ENCODE results near the gene MRPL55. TPM values are rescaled to one million over a fixed set of nuclear protein-coding genes. Genes with fewer than 3 reads are reported as not detected.

The MRPL55 gene
- total RNA-seq, 1 experiment from 2014 or later = 343 TPM

- Histone ChIP-seq H3K4me2 (ENCODE audit: low read length) (no peak overlapping the region), H3K9me3 (ENCODE audit: low read length) (no peaks in the 10 kb centered on the region), H4K20me1 (ENCODE audit: low read length) (no peaks in the 10 kb centered on the region; the same call in 1 of the 2 replicates), H3K79me2 (ENCODE audit: low read length) (no peaks in the 10 kb centered on the region), H3K4me3 (ENCODE audit: low read length) (no peak overlapping the region), H3K36me3 (ENCODE audit: low read depth, low read length) (no peaks in the 10 kb centered on the region), H2AFZ (ENCODE audit: low read length) (no peak overlapping the region), H3K9ac (ENCODE audit: low read length) (no peak overlapping the region), H3F3A (ENCODE audit: low read length, unreplicated experiment) (no peaks in the 10 kb centered on the region), H3K4me1 (ENCODE audit: insufficient read depth, low read length) (no peaks in the 10 kb centered on the region), H3K9me2 (replicated peaks; ENCODE audit: low read length) (no peaks in the 10 kb centered on the region), H3K27ac (ENCODE audit: low read length) (no peak overlapping the region), H3K27me3 (ENCODE audit: low read length) (no peaks in the 10 kb centered on the region)
- POLR2A ChIA-PET (ENCODE audit: unreplicated experiment) = no interaction called here
- no TSS peak for BruUV-seq (replicated peaks)
- TF ChIP-seq CTCF (conservative IDR thresholded peaks at IDR 0.05; ENCODE audit: low read depth, low read length) (no peak), EZH2phosphoT487 (IDR thresholded peaks at IDR 0.05; ENCODE audit: borderline replicate concordance, low read length) (no peak), EZH2 (IDR thresholded peaks at IDR 0.05; ENCODE audit: low read length, unreplicated experiment) (no peak)
- DNase-seq (no peak), ATAC-seq (no peak; the same call in 1 of the 2 replicates)
- intact Hi-C loops (cut with micrococcal nuclease) = no loop called here
- CTCF ChIA-PET = no interaction called here
Measured at GRCh38 chr1:228072658-228073043, 36.4 kb downstream of the MRPL55 start.

GRCh38 chr1:228071839-228072657, 37.1 kb downstream of the MRPL55 start:
- H4K20me1 ChIP-seq (ENCODE audit: low read length) = no peaks in the 10 kb centered on the region; the same call in 1 of the 2 replicates
- H3K4me3 ChIP-seq (ENCODE audit: low read length) = no peak overlapping the region
- ChIA-PET CTCF (no interaction called here), POLR2A (ENCODE audit: unreplicated experiment) (no interaction called here)
- H3K9me3 ChIP-seq (ENCODE audit: low read length) = no peaks in the 10 kb centered on the region
- no peak overlapping the region for H3K27ac ChIP-seq (ENCODE audit: low read length)
- no peak overlapping the region for H3K4me2 ChIP-seq (ENCODE audit: low read length)
- peak; percentile 33 for ATAC-seq
- no TSS peak for BruUV-seq (replicated peaks)
- H3K27me3 ChIP-seq (ENCODE audit: low read length) = no peaks in the 10 kb centered on the region
- no peaks in the 10 kb centered on the region for H3K4me1 ChIP-seq (ENCODE audit: insufficient read depth, low read length)
- DNase-seq = no peak
- TF ChIP-seq EZH2phosphoT487 (IDR thresholded peaks at IDR 0.05; ENCODE audit: borderline replicate concordance, low read length) (no peak), EZH2 (IDR thresholded peaks at IDR 0.05; ENCODE audit: low read length, unreplicated experiment) (no peak), CTCF (conservative IDR thresholded peaks at IDR 0.05; ENCODE audit: low read depth, low read length) (peak; percentile 34)
- H3K36me3 ChIP-seq (ENCODE audit: low read depth, low read length) = no peaks in the 10 kb centered on the region
- H3F3A ChIP-seq (ENCODE audit: low read length, unreplicated experiment) = no peaks in the 10 kb centered on the region
- intact Hi-C loops (cut with micrococcal nuclease) = no loop called here
- no peak overlapping the region for H2AFZ ChIP-seq (ENCODE audit: low read length)
- H3K79me2 ChIP-seq (ENCODE audit: low read length) = no peaks in the 10 kb centered on the region
- H3K9me2 ChIP-seq (replicated peaks; ENCODE audit: low read length) = no peaks in the 10 kb centered on the region
- no peak overlapping the region for H3K9ac ChIP-seq (ENCODE audit: low read length)

GRCh38 chr1:228070851-228071250, 38.2 kb downstream of the MRPL55 start:
- ChIA-PET CTCF (no interaction called here), POLR2A (ENCODE audit: unreplicated experiment) (no interaction called here)
- H3K79me2 ChIP-seq (ENCODE audit: low read length) = no peaks in the 10 kb centered on the region
- no peak overlapping the region for H3K4me2 ChIP-seq (ENCODE audit: low read length)
- no peaks in the 10 kb centered on the region for H3K9me2 ChIP-seq (replicated peaks; ENCODE audit: low read length)
- no peak overlapping the region for H3K27ac ChIP-seq (ENCODE audit: low read length)
- no peaks in the 10 kb centered on the region; the same call in 1 of the 2 replicates for H4K20me1 ChIP-seq (ENCODE audit: low read length)
- intact Hi-C loops (cut with micrococcal nuclease) = no loop called here
- no peaks in the 10 kb centered on the region for H3F3A ChIP-seq (ENCODE audit: low read length, unreplicated experiment)
- H3K36me3 ChIP-seq (ENCODE audit: low read depth, low read length) = no peaks in the 10 kb centered on the region
- no peaks in the 10 kb centered on the region for H3K4me1 ChIP-seq (ENCODE audit: insufficient read depth, low read length)
- no peak for TF ChIP-seq EZH2phosphoT487 (IDR thresholded peaks at IDR 0.05; ENCODE audit: borderline replicate concordance, low read length)
- no peak for TF ChIP-seq CTCF (conservative IDR thresholded peaks at IDR 0.05; ENCODE audit: low read depth, low read length)
- TF ChIP-seq EZH2 (IDR thresholded peaks at IDR 0.05; ENCODE audit: low read length, unreplicated experiment) = no peak
- no peak overlapping the region for H3K4me3 ChIP-seq (ENCODE audit: low read length)
- ATAC-seq (peak; percentile 18), DNase-seq (no peak)
- no peak overlapping the region for H2AFZ ChIP-seq (ENCODE audit: low read length)
- H3K9ac ChIP-seq (ENCODE audit: low read length) = no peak overlapping the region
- no TSS peak for BruUV-seq (replicated peaks)
- no peaks in the 10 kb centered on the region for H3K9me3 ChIP-seq (ENCODE audit: low read length)
- peaks cover 9% of the 10 kb centered on the region for H3K27me3 ChIP-seq (ENCODE audit: low read length)
